Suprapubic skin (tissue), 4 donors: ENCODE results near the gene MOGAT3. TPM values are rescaled to one million over a fixed set of nuclear protein-coding genes. Genes with fewer than 3 reads are reported as not detected.

Experiments used
- DNase-seq, 2 donors: peaks; one replicate each; pipeline ENCODE4 v3.0.0-alpha.2; 2019; ENCODE audit warnings: low spot score in 2 of 2
- H3K27ac ChIP-seq: fragments of 200-600 bp; sonication (generic); one replicate; pipeline ENCODE4 v1.5.1; 2019
- H3K27me3 ChIP-seq: fragments of 200-600 bp; sonication (generic); one replicate; pipeline ENCODE4 v1.5.1; 2019
- H3K36me3 ChIP-seq: fragments of 200-600 bp; sonication (generic); one replicate; pipeline ENCODE4 v1.5.1; 2019
- H3K4me1 ChIP-seq: fragments of 200-600 bp; sonication (generic); one replicate; pipeline ENCODE4 v1.5.1; 2019
- H3K4me3 ChIP-seq: fragments of 200-600 bp; sonication (generic); one replicate; pipeline ENCODE4 v1.5.1; 2019; ENCODE audit warnings: mild to moderate bottlenecking
- H3K9me3 ChIP-seq: fragments of 200-600 bp; sonication (generic); one replicate; pipeline ENCODE4 v1.5.1; 2019
- EP300 ChIP-seq: sonication (generic); formaldehyde crosslinking; IDR thresholded peaks from one replicate; pipeline ENCODE4 v1.6.1; 2017; ENCODE audit warnings: antibody characterized with exemption
- POLR2A ChIP-seq, 2 donors: fragments of 450-650 bp; IDR thresholded peaks; one replicate each; pipeline ENCODE4 v1.6.1; 2017; ENCODE audit warnings: antibody characterized with exemption in 2 of 2, mild to moderate bottlenecking in 2 of 2, moderate library complexity in 2 of 2
- POLR2AphosphoS5 ChIP-seq, 3 donors: sonication (generic); formaldehyde crosslinking; IDR thresholded peaks; one replicate each; pipeline ENCODE4 v1.6.1; 2017; ENCODE audit warnings: antibody characterized with exemption in 3 of 3
- WGBS: methylation state at CpG from one replicate; pipeline ENCODE4 v1.1.5; 2018; 5-methylcytosine and 5-hydroxymethylcytosine counted together
- total RNA-seq, 4 donors: library from RNA; depleted of rRNA; stranded (reverse); fragments of >200 nt; gene quantifications; one replicate each; pipeline ENCODE4 v1.1.0, GENCODE V29; 2016
- TF ChIP-seq, protein P1 (sequence below), 2 donors: fragments of 200-600 bp in 1 of 2; fragments of 450-650 bp in 1 of 2; sonication (generic) in 1 of 2; IDR thresholded peaks; one replicate each; pipeline ENCODE4 v1.5.1; 2016 to 2019; ENCODE audit warnings: antibody characterized with exemption in 2 of 2, mild to moderate bottlenecking in 1 of 2, moderate library complexity in 1 of 2

The MOGAT3 gene
- total RNA-seq, 4 donors from 2014 or later: not detected

DNA sequence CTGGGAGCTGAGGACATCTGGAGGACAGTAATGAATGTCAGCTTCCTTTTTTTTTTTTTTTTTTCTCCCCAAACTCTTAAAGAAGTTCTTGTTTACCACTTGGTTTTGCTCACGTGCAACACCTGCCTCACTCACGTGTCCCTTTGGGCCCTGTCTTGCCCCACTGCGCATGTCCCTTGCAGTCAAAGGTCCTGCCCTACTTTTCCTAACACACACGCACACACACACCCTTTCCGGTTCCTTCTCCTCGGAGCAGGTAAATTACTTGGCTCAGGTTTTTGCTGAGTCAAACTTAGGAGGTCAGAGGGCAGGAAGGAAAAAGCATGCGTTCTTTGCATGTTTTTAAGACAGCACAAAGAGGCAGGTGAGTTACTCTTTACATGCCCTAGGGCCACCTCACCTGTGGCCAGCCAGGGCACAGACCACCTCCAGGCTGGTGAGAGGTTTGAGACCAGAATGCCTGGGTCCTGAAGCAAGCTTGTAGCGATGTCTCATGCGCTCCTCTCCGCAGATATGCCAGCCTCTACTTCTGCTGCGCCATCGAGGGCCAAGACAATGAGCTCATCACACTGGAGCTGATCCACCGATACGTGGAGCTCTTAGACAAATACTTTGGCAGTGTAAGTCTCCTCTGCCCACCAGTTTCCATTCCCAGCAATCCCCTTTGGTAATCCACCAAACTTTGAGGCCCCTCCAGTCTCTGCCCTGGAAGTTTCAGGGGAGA is 43.8 kb downstream of the MOGAT3 start:
- H3K27me3 ChIP-seq: peaks cover 2% of the 10 kb centered on the region
- peaks cover 40% of the 10 kb centered on the region for H3K36me3 ChIP-seq
- TF ChIP-seq POLR2A (IDR thresholded peaks at IDR 0.05) (no peak), POLR2AphosphoS5 (IDR thresholded peaks at IDR 0.05) (no peak), EP300 (no peak)
- TF ChIP-seq, protein P1, sequence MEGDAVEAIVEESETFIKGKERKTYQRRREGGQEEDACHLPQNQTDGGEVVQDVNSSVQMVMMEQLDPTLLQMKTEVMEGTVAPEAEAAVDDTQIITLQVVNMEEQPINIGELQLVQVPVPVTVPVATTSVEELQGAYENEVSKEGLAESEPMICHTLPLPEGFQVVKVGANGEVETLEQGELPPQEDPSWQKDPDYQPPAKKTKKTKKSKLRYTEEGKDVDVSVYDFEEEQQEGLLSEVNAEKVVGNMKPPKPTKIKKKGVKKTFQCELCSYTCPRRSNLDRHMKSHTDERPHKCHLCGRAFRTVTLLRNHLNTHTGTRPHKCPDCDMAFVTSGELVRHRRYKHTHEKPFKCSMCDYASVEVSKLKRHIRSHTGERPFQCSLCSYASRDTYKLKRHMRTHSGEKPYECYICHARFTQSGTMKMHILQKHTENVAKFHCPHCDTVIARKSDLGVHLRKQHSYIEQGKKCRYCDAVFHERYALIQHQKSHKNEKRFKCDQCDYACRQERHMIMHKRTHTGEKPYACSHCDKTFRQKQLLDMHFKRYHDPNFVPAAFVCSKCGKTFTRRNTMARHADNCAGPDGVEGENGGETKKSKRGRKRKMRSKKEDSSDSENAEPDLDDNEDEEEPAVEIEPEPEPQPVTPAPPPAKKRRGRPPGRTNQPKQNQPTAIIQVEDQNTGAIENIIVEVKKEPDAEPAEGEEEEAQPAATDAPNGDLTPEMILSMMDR (IDR thresholded peaks at IDR 0.05): no peak
- no peak overlapping the region for H3K27ac ChIP-seq
- peaks cover 18% of the 10 kb centered on the region for H3K4me1 ChIP-seq
- H3K9me3 ChIP-seq: no peaks in the 10 kb centered on the region
- 62% methylated on average over 14 of the region's 14 CpGs for WGBS
- no peak overlapping the region for H3K4me3 ChIP-seq
- no peak for DNase-seq

GRCh38 chr7:101156277-101156676 is 44.6 kb downstream of the MOGAT3 start:
- no peak for DNase-seq
- H3K4me1 ChIP-seq: peaks cover 18% of the 10 kb centered on the region
- no peaks in the 10 kb centered on the region for H3K9me3 ChIP-seq
- no peak overlapping the region for H3K27ac ChIP-seq
- H3K36me3 ChIP-seq: peaks cover 40% of the 10 kb centered on the region
- no peak for TF ChIP-seq EP300
- TF ChIP-seq, protein P1 (IDR thresholded peaks at IDR 0.05): no peak
- TF ChIP-seq POLR2AphosphoS5 (IDR thresholded peaks at IDR 0.05): no peak
- TF ChIP-seq POLR2A (IDR thresholded peaks at IDR 0.05): no peak
- H3K4me3 ChIP-seq: no peak overlapping the region
- H3K27me3 ChIP-seq: no peaks in the 10 kb centered on the region
- WGBS: 89% methylated on average over 6 of the region's 6 CpGs

- Histone ChIP-seq H3K4me3 (peak overlapping the region; percentile 92), H3K9me3 (no peaks in the 10 kb centered on the region), H3K27ac (no peak overlapping the region), H3K4me1 (peaks cover 18% of the 10 kb centered on the region), H3K27me3 (no peaks in the 10 kb centered on the region), H3K36me3 (peaks cover 35% of the 10 kb centered on the region)
- 45% methylated on average over 4 of the region's 4 CpGs for WGBS
- no peak for DNase-seq
- TF ChIP-seq, protein P1 (IDR thresholded peaks at IDR 0.05): no peak
- TF ChIP-seq POLR2A (IDR thresholded peaks at IDR 0.05): no peak
- TF ChIP-seq EP300: no peak
- no peak for TF ChIP-seq POLR2AphosphoS5 (IDR thresholded peaks at IDR 0.05)
Observed at GRCh38 chr7:101155303-101155702, 45.5 kb downstream of the MOGAT3 start.

DNA sequence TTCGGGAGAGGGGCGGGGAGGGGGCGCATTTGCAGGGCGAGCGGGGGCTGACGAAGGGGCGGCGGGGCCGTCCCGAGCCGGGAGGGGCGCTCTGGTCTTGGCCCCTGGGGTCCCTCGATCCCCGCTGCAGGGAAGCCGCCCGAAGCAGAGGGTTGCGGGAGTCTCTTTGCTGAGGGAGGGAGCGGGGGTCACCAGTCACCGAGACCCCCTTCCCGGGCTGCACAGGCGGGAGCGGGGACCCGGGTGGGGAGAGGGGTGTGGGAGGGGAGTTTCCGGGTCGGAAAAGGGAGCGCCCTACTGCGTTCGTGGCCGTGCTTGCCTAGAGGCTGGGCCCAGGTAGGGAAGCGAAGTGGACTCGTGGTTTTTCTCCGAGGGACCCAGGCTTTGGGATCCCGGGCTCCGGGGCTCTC is 46.1 kb downstream of the MOGAT3 start:
- DNase-seq: no peak
- no peak overlapping the region for H3K27ac ChIP-seq
- WGBS: 0% methylated on average over 10 of the region's 34 CpGs
- peaks cover 18% of the 10 kb centered on the region for H3K4me1 ChIP-seq
- no peaks in the 10 kb centered on the region for H3K9me3 ChIP-seq
- peaks cover 28% of the 10 kb centered on the region for H3K36me3 ChIP-seq
- no peak for TF ChIP-seq POLR2A (IDR thresholded peaks at IDR 0.05)
- TF ChIP-seq, protein P1 (IDR thresholded peaks at IDR 0.05): no peak
- TF ChIP-seq EP300: no peak
- TF ChIP-seq POLR2AphosphoS5 (IDR thresholded peaks at IDR 0.05): no peak
- peak overlapping the region; percentile 92 for H3K4me3 ChIP-seq
- no peaks in the 10 kb centered on the region for H3K27me3 ChIP-seq

GRCh38 chr7:101153969-101154692 is 46.7 kb downstream of the MOGAT3 start, which contains the start of gene AP1S1:
Gene AP1S1 (plus strand): TSS chr7:101154476. CDS start chr7:101154515, 39 bp downstream.
- H3K4me3 ChIP-seq: peak within 1 kb of the TSS; percentile 92
- TF ChIP-seq EP300 (no peak), POLR2A (IDR thresholded peaks at IDR 0.05) (no peak), POLR2AphosphoS5 (IDR thresholded peaks at IDR 0.05) (no peak)
- TF ChIP-seq, protein P1 (IDR thresholded peaks at IDR 0.05): no peak
- peak; percentile 93 to 94 for DNase-seq
- 5% methylated on average over 39 of the region's 51 CpGs for WGBS
- no peaks in the 10 kb centered on the region for H3K27me3 ChIP-seq
- H3K9me3 ChIP-seq: no peaks in the 10 kb centered on the region
- no peak within 1 kb of the TSS for H3K27ac ChIP-seq
- peaks cover 18% of the 10 kb centered on the region for H3K4me1 ChIP-seq
- peaks cover 23% of the 10 kb centered on the region for H3K36me3 ChIP-seq
